Endothelial cell of umbilical vein (primary cell): ENCODE data around the gene MBD4. TPM values are rescaled to one million over a fixed set of nuclear protein-coding genes. Genes with fewer than 3 reads are reported as not detected.

Experiments used
- BruUV-seq: library from RNA; stranded (reverse); fragments of 400-500 nt; replicated peaks from 2 replicates; lab custom pipeline; 2021; lab: Mats Ljungman, UMichigan
- CTCF ChIA-PET: fragments of 300-600, 350-600 bp; sonication (Branson Sonifier 250); formaldehyde crosslinking; loops from one replicate; lab custom pipeline; 2021; ENCODE audit warnings: antibody characterized with exemption, inconsistent platforms; lab: Charles Lee
- POLR2A ChIA-PET: fragments of 300-600, 350-600 bp; sonication (Branson Sonifier 250); formaldehyde crosslinking; loops from one replicate; lab custom pipeline; 2021; ENCODE audit warnings: antibody characterized with exemption, inconsistent platforms; lab: Charles Lee
- DNase-seq: peaks from one replicate; pipeline ENCODE4 v3.0.0-alpha.2; 2011; ENCODE audit warnings: low read depth, low spot score
- FAIRE-seq: peaks from 2 replicates; lab custom pipeline; 2011; peaks lifted over from hg19 to GRCh38; lab: Jason Lieb, UNC
- H2AFZ ChIP-seq: 2 replicates; pipeline ENCODE4 v1.6.0; 2012; ENCODE audit warnings: low read depth, low read length, control low read depth, inconsistent platforms
- H3K27ac ChIP-seq: 2 replicates; pipeline ENCODE4 v1.5.1; 2011; ENCODE audit warnings: low read depth, mild to moderate bottlenecking, control low read depth, low read length, moderate library complexity; ENCODE audit not compliant: insufficient read depth
- H3K27me3 ChIP-seq, 2 experiments: 2 replicates each; pipeline versions ENCODE4 v1.6.0 to v1.6.1; 2011; ENCODE audit warnings: low read length in 2 of 2, mixed read lengths in 1 of 2; ENCODE audit not compliant: control insufficient read depth in 2 of 2, insufficient read depth in 2 of 2
- H3K36me3 ChIP-seq, 2 experiments: 2 replicates in 1 of 2; 3 replicates in 1 of 2; pipeline ENCODE4 v1.5.1; 2011; ENCODE audit warnings: low read length in 2 of 2, mild to moderate bottlenecking in 1 of 2, moderate library complexity in 1 of 2; ENCODE audit not compliant: control insufficient read depth in 2 of 2, insufficient read depth in 2 of 2; ENCODE audit errors: extremely low read depth in 1 of 2
- H3K4me1 ChIP-seq: 3 replicates; pipeline ENCODE4 v1.5.1; 2011; ENCODE audit warnings: mild to moderate bottlenecking, low read length; ENCODE audit not compliant: control insufficient read depth, insufficient read depth; ENCODE audit errors: extremely low read depth
- H3K4me2 ChIP-seq: 2 replicates; pipeline ENCODE4 v1.6.1; 2011; ENCODE audit warnings: low read length, control low read depth, mixed read lengths; ENCODE audit not compliant: insufficient read depth
- H3K4me3 ChIP-seq, 3 experiments: fragments of 200-600 bp in 1 of 3; sonication (generic), shearing (Covaris generic) in 1 of 3; replicated peaks in 1 of 3; 2 replicates each; pipeline ENCODE4 v1.5.1; 2011 to 2016; ENCODE audit warnings: control low read depth in 3 of 3, low read length in 3 of 3, mild to moderate bottlenecking in 2 of 3, inconsistent platforms in 1 of 3, low read depth in 1 of 3, moderate library complexity in 1 of 3; ENCODE audit not compliant: insufficient read depth in 1 of 3
- H3K79me2 ChIP-seq: 2 replicates; pipeline ENCODE4 v1.6.0; 2012; ENCODE audit warnings: low read length, inconsistent platforms; ENCODE audit not compliant: control insufficient read depth, insufficient read depth
- H3K9ac ChIP-seq: replicated peaks from 2 replicates; pipeline ENCODE3; 2011; ENCODE audit warnings: low read length, control low read depth; ENCODE audit not compliant: insufficient read depth; ENCODE audit errors: extremely low read depth
- H3K9me1 ChIP-seq: replicated peaks from 3 replicates; pipeline ENCODE4 v1.6.0; 2011; ENCODE audit warnings: mild to moderate bottlenecking, low read length; ENCODE audit not compliant: control insufficient read depth, insufficient read depth; ENCODE audit errors: extremely low read depth
- H3K9me3 ChIP-seq: replicated peaks from 2 replicates; pipeline ENCODE4 v1.5.1; 2012; ENCODE audit warnings: low read length, inconsistent platforms; ENCODE audit not compliant: control insufficient read depth, insufficient read depth
- H4K20me1 ChIP-seq: replicated peaks from 2 replicates; pipeline ENCODE3; 2011; ENCODE audit warnings: mild to moderate bottlenecking, low read length; ENCODE audit not compliant: control insufficient read depth, insufficient read depth; ENCODE audit errors: extremely low read depth
- EZH2 ChIP-seq: IDR thresholded peaks from 2 replicates; pipeline ENCODE4 v1.6.1; 2012; ENCODE audit warnings: borderline replicate concordance, low read depth, mild to moderate bottlenecking, moderate library complexity, low read length, inconsistent platforms; ENCODE audit not compliant: severe bottlenecking
- FOS ChIP-seq: IDR thresholded peaks from 2 replicates; pipeline ENCODE4 v1.6.1; 2011; ENCODE audit warnings: mild to moderate bottlenecking, low read length, moderate library complexity, borderline replicate concordance; ENCODE audit not compliant: insufficient read depth
- GATA2 ChIP-seq: IDR thresholded peaks from 2 replicates; pipeline ENCODE4 v1.7.0; 2011; ENCODE audit warnings: low read depth, mild to moderate bottlenecking, moderate library complexity, mixed read lengths, low read length; ENCODE audit not compliant: insufficient read length, insufficient read depth
- JUN ChIP-seq: IDR thresholded peaks from 2 replicates; pipeline ENCODE4 v1.6.1; 2011; ENCODE audit warnings: borderline replicate concordance, low read depth; ENCODE audit not compliant: insufficient read length, insufficient read depth
- MAX ChIP-seq: IDR thresholded peaks from 2 replicates; pipeline ENCODE4 v1.6.1; 2011; ENCODE audit not compliant: insufficient read depth, insufficient read length
- MYC ChIP-seq: IDR thresholded peaks from one replicate; pipeline ENCODE4 v1.6.1; 2011; ENCODE audit warnings: mild to moderate bottlenecking, low read depth, low read length
- POLR2A ChIP-seq: IDR thresholded peaks from 2 replicates; pipeline ENCODE4 v1.6.1; 2012; ENCODE audit warnings: low read depth, mild to moderate bottlenecking, control low read depth, low read length
- POLR2AphosphoS5 ChIP-seq: IDR thresholded peaks from 2 replicates; pipeline ENCODE4 v1.6.1; 2012; ENCODE audit warnings: low read depth, mild to moderate bottlenecking, control low read depth, low read length, moderate library complexity; ENCODE audit not compliant: insufficient read depth
- dilution Hi-C: fragments of 300-500 bp; cut with MboI; formaldehyde crosslinking; loops from one replicate; pipeline ENCODE4 v1.15.0; 2019; ENCODE audit warnings: low sequenced_read_pairs; ENCODE audit not compliant: extremely low pct_ligation_motif_present
- intact Hi-C: fragments of 100-400 bp; cut with micrococcal nuclease; formaldehyde crosslinking; loops from one replicate; pipeline ENCODE4 v1.10.0; 2022
- polyA plus RNA-seq, 4 experiments: library from polyadenylated mRNA; depleted of rRNA in 3 of 4; stranded (reverse) in 3 of 4; unstranded in 1 of 4; fragments of >200 nt; gene quantifications; 2 replicates each; pipeline versions ENCODE4 v1.2.1 to v1.2.3, GENCODE V29; 2011 to 2012; ENCODE audit warnings: missing spikeins in 1 of 4
- total RNA-seq: library from RNA; stranded (reverse); gene quantifications from 2 replicates; pipeline ENCODE4 v1.2.3, GENCODE V29; 2021
- TF ChIP-seq, protein P1 (sequence below), 2 donors: IDR thresholded peaks; 1 replicate in 1 of 2; 2 replicates in 1 of 2; pipeline ENCODE4 v1.5.1; 2011; ENCODE audit warnings: low read length in 2 of 2, mild to moderate bottlenecking in 2 of 2, moderate library complexity in 2 of 2, control low read depth in 1 of 2, inconsistent platforms in 1 of 2, low read depth in 1 of 2; ENCODE audit not compliant: insufficient read depth in 1 of 2; ENCODE audit errors: extremely low read depth in 1 of 2

MBD4 gene
- total and polyA plus RNA-seq, 2 donors (not counting 3 experiments of a cell fraction or from before 2014, with no cell fraction given): 17.4 to 39.5 TPM

DNA sequence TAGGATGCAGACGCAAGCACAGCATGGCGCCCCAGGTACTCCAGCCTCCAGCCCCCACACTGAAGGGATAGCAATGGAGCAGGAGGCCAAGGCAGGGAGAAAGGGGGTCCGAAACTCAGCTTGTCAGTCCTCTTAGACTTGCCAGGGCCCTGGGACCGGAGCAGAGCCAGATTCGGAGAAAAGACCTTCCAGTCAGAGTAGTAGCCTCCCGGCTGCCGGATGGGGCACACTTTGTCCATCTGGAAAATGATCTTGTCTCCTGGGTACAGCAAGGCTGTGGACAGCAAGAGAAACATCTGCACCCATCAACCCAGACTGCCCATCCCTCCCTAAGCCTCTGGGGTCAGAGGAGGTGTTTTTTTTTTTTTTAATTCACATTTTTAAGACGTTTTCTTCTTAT, 35.6 kb downstream of the MBD4 start:
- Histone ChIP-seq H3K9me1 (no peaks in the 10 kb centered on the region), H3K4me3 (no peak overlapping the region), H2AFZ (no peak overlapping the region), H3K79me2 (peaks cover 1% of the 10 kb centered on the region), H4K20me1 (no peaks in the 10 kb centered on the region), H3K9ac (no peak overlapping the region), H3K4me2 (no peak overlapping the region), H3K9me3 (no peaks in the 10 kb centered on the region), H3K36me3 (no peaks in the 10 kb centered on the region), H3K4me1 (no peaks in the 10 kb centered on the region), H3K27me3 (peaks cover 0 to 5% of the 10 kb centered on the region in 2 experiments), H3K27ac (no peak overlapping the region)
- intact Hi-C loops: no loop called here
- dilution Hi-C loops: no loop called here
- ChIA-PET POLR2A (no interaction called here), CTCF (interaction anchor here (1.0 kb wide), 1 partner anchor 10 kb away, joined by 4 read pairs; no protein-coding TSS in a partner anchor)
- BruUV-seq: no TSS peak
- TF ChIP-seq POLR2A (no peak), POLR2AphosphoS5 (no peak), MYC (no peak), FOS (no peak), GATA2 (no peak), MAX (no peak), EZH2 (no peak), JUN (no peak)
- TF ChIP-seq, protein P1, sequence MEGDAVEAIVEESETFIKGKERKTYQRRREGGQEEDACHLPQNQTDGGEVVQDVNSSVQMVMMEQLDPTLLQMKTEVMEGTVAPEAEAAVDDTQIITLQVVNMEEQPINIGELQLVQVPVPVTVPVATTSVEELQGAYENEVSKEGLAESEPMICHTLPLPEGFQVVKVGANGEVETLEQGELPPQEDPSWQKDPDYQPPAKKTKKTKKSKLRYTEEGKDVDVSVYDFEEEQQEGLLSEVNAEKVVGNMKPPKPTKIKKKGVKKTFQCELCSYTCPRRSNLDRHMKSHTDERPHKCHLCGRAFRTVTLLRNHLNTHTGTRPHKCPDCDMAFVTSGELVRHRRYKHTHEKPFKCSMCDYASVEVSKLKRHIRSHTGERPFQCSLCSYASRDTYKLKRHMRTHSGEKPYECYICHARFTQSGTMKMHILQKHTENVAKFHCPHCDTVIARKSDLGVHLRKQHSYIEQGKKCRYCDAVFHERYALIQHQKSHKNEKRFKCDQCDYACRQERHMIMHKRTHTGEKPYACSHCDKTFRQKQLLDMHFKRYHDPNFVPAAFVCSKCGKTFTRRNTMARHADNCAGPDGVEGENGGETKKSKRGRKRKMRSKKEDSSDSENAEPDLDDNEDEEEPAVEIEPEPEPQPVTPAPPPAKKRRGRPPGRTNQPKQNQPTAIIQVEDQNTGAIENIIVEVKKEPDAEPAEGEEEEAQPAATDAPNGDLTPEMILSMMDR (IDR thresholded peaks at IDR 0.05; ENCODE audit: extremely low read depth in 1 of 2, insufficient read depth in 1 of 2, low read depth in 1 of 2, low read length in 2 of 2): no peak
- FAIRE-seq: no peak
- DNase-seq: no peak
